Neural progenitor cell (in vitro differentiated cells): ENCODE measurements around the gene ILDR2. TPM values are rescaled to one million over a fixed set of nuclear protein-coding genes. Genes with fewer than 3 reads are reported as not detected.

Source experiments
- DNase-seq: peaks from one replicate; pipeline ENCODE4 v3.0.0-alpha.2; 2016; ENCODE audit warnings: low spot score
- H2AFZ ChIP-seq: fragments of 200-600 bp; sonication (generic); replicated peaks from 2 replicates; pipeline ENCODE4 v1.6.1; 2016; ENCODE audit warnings: antibody characterized with exemption
- H3F3A ChIP-seq: fragments of 200-600 bp; sonication (generic); 2 replicates; pipeline ENCODE4 v1.6.1; 2016; ENCODE audit warnings: antibody characterized with exemption, low read depth
- H3K27ac ChIP-seq: fragments of 200-600 bp; sonication (generic); 2 replicates; pipeline ENCODE4 v1.5.1; 2016; ENCODE audit warnings: mild to moderate bottlenecking
- H3K27me3 ChIP-seq: fragments of 200-600 bp; sonication (generic); 2 replicates; pipeline ENCODE4 v1.6.1; 2016; ENCODE audit warnings: mild to moderate bottlenecking, moderate library complexity
- H3K36me3 ChIP-seq: fragments of 200-600 bp; sonication (generic); 2 replicates; pipeline ENCODE4 v1.5.1; 2016
- H3K4me1 ChIP-seq: fragments of 200-600 bp; sonication (generic); 2 replicates; pipeline ENCODE4 v1.6.1; 2016; ENCODE audit warnings: mixed run types
- H3K4me2 ChIP-seq: fragments of 200-600 bp; sonication (generic); 2 replicates; pipeline ENCODE4 v1.6.1; 2016
- H3K4me3 ChIP-seq: fragments of 200-600 bp; sonication (generic); 2 replicates; pipeline ENCODE4 v1.5.1; 2016
- H3K79me2 ChIP-seq: fragments of 200-600 bp; sonication (generic); 2 replicates; pipeline ENCODE4 v1.6.1; 2016; ENCODE audit warnings: low read depth
- H3K9ac ChIP-seq: fragments of 200-600 bp; sonication (generic); 2 replicates; pipeline ENCODE4 v1.6.1; 2016
- H3K9me3 ChIP-seq: fragments of 200-600 bp; sonication (generic); 2 replicates; pipeline ENCODE4 v1.5.1; 2016; ENCODE audit warnings: low read depth
- H4K20me1 ChIP-seq: fragments of 200-600 bp; sonication (generic); 2 replicates; pipeline ENCODE4 v1.6.1; 2016; ENCODE audit warnings: low read depth
- H3K27ac Mint-ChIP-seq: 3 replicates; pipeline ENCODE4 v1.8.0; 2021; ENCODE audit warnings: mixed read lengths
- H3K27me3 Mint-ChIP-seq: 2 replicates; pipeline ENCODE4 v1.8.0; 2022; ENCODE audit warnings: low read depth, mild to moderate bottlenecking, inconsistent platforms, moderate library complexity, mixed read lengths; ENCODE audit not compliant: insufficient read depth
- H3K36me3 Mint-ChIP-seq: 3 replicates; pipeline ENCODE4 v1.8.0; 2021; ENCODE audit warnings: mixed read lengths
- H3K4me1 Mint-ChIP-seq: 3 replicates; pipeline ENCODE4 v1.8.0; 2021; ENCODE audit warnings: mixed read lengths
- H3K4me3 Mint-ChIP-seq: 3 replicates; pipeline ENCODE4 v1.8.0; 2021; ENCODE audit warnings: mild to moderate bottlenecking, moderate library complexity, mixed read lengths
- H3K9me3 Mint-ChIP-seq: 3 replicates; pipeline ENCODE4 v1.8.0; 2020; ENCODE audit warnings: mixed read lengths
- CTCF ChIP-seq: fragments of 200-600 bp; sonication (generic); IDR thresholded peaks from 2 replicates; pipeline ENCODE4 v1.5.1; 2017; ENCODE audit warnings: antibody characterized with exemption, mild to moderate bottlenecking
- EZH2 ChIP-seq: fragments of 200-600 bp; sonication (generic); IDR thresholded peaks from 2 replicates; pipeline ENCODE4 v1.6.1; 2017; ENCODE audit warnings: antibody characterized with exemption, mild to moderate bottlenecking, moderate library complexity
- EZH2phosphoT487 ChIP-seq: fragments of 200-600 bp; sonication (generic); IDR thresholded peaks from 2 replicates; pipeline ENCODE4 v1.6.1; 2017; ENCODE audit warnings: antibody characterized with exemption
- total RNA-seq: library from RNA; depleted of rRNA; stranded (reverse); fragments of >200 nt; gene quantifications from 2 replicates; pipeline ENCODE4 v1.2.3, GENCODE V29; 2015; ENCODE audit warnings: low replicate concordance

The ILDR2 gene
- total RNA-seq, 1 donor from 2014 or later: 42.1 TPM

- no peak for TF ChIP-seq CTCF
- no peak for TF ChIP-seq EZH2
- no peak for TF ChIP-seq EZH2phosphoT487
- Histone ChIP-seq H4K20me1 (no peaks in the 10 kb centered on the region), H3K9me3 (peaks cover 17% of the 10 kb centered on the region), H3K79me2 (no peaks in the 10 kb centered on the region), H3K4me2 (no peak overlapping the region), H3K36me3 (peaks cover 12% of the 10 kb centered on the region), H3F3A (no peaks in the 10 kb centered on the region), H3K4me3 (no peak overlapping the region), H3K9ac (no peak overlapping the region), H3K27me3 (no peaks in the 10 kb centered on the region), H3K27ac (no peak overlapping the region), H3K4me1 (peaks cover 4% of the 10 kb centered on the region), H2AFZ (no peak overlapping the region)
- Mint-ChIP-seq H3K4me1 (peaks cover 5% of the 10 kb centered on the region), H3K36me3 (peaks cover 51% of the 10 kb centered on the region), H3K27me3 (peaks cover 2% of the 10 kb centered on the region), H3K27ac (no peak overlapping the region), H3K4me3 (no peak overlapping the region), H3K9me3 (peaks cover 16% of the 10 kb centered on the region)
- no peak for DNase-seq
Observed at GRCh38 chr1:166907763-166908162, 67.6 kb downstream of the ILDR2 start.

GRCh38 chr1:166907051-166907450 is 68.3 kb downstream of the ILDR2 start:
- H3K9ac ChIP-seq: no peak overlapping the region
- H3K27me3 Mint-ChIP-seq: peaks cover 2% of the 10 kb centered on the region
- H3K9me3 Mint-ChIP-seq: peaks cover 13% of the 10 kb centered on the region
- H3K27ac Mint-ChIP-seq: no peak overlapping the region
- H3K27ac ChIP-seq: no peak overlapping the region
- no peak overlapping the region for H3K4me2 ChIP-seq
- H2AFZ ChIP-seq: no peak overlapping the region
- peaks cover 50% of the 10 kb centered on the region for H3K36me3 Mint-ChIP-seq
- no peaks in the 10 kb centered on the region for H3K4me1 ChIP-seq
- no peak overlapping the region for H3K4me3 ChIP-seq
- TF ChIP-seq EZH2phosphoT487 (no peak), CTCF (no peak), EZH2 (no peak)
- H3F3A ChIP-seq: no peaks in the 10 kb centered on the region
- peaks cover 16% of the 10 kb centered on the region for H3K9me3 ChIP-seq
- no peaks in the 10 kb centered on the region for H3K79me2 ChIP-seq
- peaks cover 10% of the 10 kb centered on the region for H3K36me3 ChIP-seq
- DNase-seq: no peak
- H3K4me1 Mint-ChIP-seq: peaks cover 5% of the 10 kb centered on the region
- H3K27me3 ChIP-seq: no peaks in the 10 kb centered on the region
- H3K4me3 Mint-ChIP-seq: no peak overlapping the region
- no peaks in the 10 kb centered on the region for H4K20me1 ChIP-seq

GRCh38 chr1:166906647-166907046 is 68.7 kb downstream of the ILDR2 start:
- DNase-seq: no peak
- no peak overlapping the region for H3K4me3 Mint-ChIP-seq
- H3K79me2 ChIP-seq: no peaks in the 10 kb centered on the region
- H3K27ac ChIP-seq: no peak overlapping the region
- H3K9me3 Mint-ChIP-seq: peaks cover 9% of the 10 kb centered on the region
- no peak for TF ChIP-seq EZH2phosphoT487
- TF ChIP-seq CTCF: no peak
- TF ChIP-seq EZH2: no peak
- H3K4me3 ChIP-seq: no peak overlapping the region
- H3K4me2 ChIP-seq: no peak overlapping the region
- peaks cover 6% of the 10 kb centered on the region for H3K36me3 ChIP-seq
- H3K9me3 ChIP-seq: peaks cover 12% of the 10 kb centered on the region
- H3F3A ChIP-seq: no peaks in the 10 kb centered on the region
- H3K27me3 ChIP-seq: no peaks in the 10 kb centered on the region
- peaks cover 5% of the 10 kb centered on the region for H3K4me1 Mint-ChIP-seq
- no peak overlapping the region for H3K27ac Mint-ChIP-seq
- no peak overlapping the region for H2AFZ ChIP-seq
- H3K4me1 ChIP-seq: no peaks in the 10 kb centered on the region
- peaks cover 46% of the 10 kb centered on the region for H3K36me3 Mint-ChIP-seq
- H4K20me1 ChIP-seq: no peaks in the 10 kb centered on the region
- H3K9ac ChIP-seq: no peak overlapping the region
- peaks cover 2% of the 10 kb centered on the region for H3K27me3 Mint-ChIP-seq
